Cerebellar cortex (tissue), 1 donor: ENCODE data around the gene GRIN2D.

Experiments
- DNase-seq: peaks from one replicate; pipeline ENCODE4 v3.0.0-alpha.2; 2015; ENCODE audit warnings: low spot score

GRIN2D gene

DNA sequence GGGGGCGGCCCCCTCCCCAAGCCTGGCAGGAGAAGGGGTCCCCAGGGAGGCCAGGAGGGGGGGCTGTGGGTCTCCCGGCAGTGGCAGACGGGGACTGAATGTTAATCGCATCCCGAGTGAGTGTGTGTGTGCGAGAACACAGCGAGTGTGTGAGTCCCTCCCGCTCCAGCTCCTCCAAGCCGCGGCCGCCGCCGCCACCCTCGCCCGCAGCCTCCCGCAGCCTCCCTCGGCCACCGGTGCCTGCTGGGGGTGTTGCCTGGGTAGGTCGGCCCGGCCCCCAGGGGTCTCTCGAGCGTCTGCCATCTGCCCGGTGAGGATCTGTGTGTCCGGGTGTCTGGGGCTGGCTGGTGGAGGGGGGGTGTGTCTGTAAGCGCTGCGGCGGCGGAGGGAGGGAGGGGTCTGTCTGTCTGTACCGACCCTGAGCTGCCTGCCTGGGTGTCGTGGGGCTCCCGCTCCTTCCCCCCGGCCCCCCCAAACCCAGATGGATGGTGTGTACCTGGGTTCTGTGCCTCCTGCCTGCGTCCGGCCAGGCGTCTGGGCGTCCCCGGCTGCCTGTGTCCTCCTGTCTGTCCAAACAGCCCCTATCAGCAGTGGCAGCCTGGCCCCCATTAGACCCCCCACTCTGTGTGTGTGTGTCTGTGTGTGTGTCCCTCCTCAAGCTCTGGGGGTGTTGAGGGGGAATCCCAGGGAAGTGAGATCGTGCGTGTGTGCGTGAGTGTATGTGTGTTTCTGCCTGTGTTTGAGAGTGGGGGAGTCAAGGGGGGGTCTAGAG lies at the start of gene GRIN2D:
Gene GRIN2D, plus strand, starts transcription at position 110 of the 772 bp plus-strand sequence. CDS start 4,725 bp downstream, outside the sequence.
- DNase-seq, result peak; percentile 61

GRCh38 chr19:48344892-48345291 lies 48.6 kb upstream of the GRIN2D start:
- no peak for DNase-seq

DNA sequence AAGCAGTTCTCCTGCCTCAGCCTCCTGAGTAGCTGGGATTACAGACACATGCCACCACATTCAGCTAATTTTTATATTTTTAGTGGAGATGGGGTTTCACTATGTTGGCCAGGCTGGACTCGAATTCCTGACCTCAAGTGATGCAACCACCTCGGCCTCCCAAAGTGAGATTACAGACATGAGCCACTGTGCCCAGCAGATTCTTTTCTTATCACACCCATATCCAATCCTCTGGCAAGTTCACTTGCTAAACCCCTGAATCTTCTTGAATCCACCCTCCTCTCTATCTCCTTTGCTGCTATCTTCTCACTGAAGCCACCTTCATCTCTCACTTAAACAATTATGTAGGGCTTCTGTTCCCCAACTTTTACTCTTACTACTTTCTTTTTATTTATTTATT lies 47.3 kb upstream of the GRIN2D start:
- DNase-seq, result no peak

- no peak for DNase-seq
Observed at GRCh38 chr19:48348045-48348444, 45.4 kb upstream of the GRIN2D start.

GRCh38 chr19:48348737-48349136 lies 44.7 kb upstream of the GRIN2D start:
- DNase-seq, result no peak

DNA sequence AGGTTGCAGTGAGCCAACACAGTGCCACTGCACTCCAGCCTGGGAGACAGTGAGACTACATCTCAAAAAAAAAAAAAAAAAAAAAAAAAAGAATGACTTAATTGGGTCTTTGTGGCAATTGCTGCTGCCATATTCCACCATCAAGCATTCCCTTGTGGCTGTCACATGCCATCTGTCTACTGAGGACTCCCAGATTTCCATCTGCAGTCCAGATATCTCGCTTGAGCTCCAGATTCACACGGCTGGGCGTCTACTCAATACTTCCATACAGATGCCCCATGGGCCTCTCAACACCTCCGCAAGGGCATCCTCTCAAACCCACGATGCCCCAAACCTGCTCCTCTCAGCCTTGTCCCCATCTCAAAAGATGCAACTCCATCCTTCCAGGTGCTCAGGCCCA lies 42.6 kb upstream of the GRIN2D start:
- DNase-seq, result no peak

DNA sequence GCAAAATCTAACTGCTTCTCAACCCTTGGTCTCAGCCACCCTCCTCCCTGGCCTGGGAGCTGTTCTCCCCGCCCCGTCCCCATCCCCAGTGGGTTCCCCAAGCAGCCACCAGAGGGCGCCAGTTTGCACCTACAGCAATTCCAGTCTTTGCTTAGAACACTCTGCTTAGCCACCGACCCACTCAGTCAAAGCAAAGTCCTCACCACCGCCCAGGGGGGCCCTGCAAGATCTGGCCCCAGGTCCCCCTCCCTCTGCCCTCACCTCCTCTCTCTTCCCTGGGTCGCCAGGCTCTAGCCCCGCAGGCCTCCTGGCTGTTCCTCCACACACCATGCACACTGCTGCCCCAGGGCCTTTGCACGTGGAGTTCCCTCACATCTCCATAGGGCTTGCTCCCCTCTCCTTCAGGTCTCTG lies 42.1 kb upstream of the GRIN2D start:
- DNase-seq, result peak; percentile 55

- DNase-seq, result no peak
Observed at GRCh38 chr19:48353677-48354076, 39.8 kb upstream of the GRIN2D start.

- DNase-seq, result no peak
Observed at GRCh38 chr19:48354332-48354992, 39.0 kb upstream of the GRIN2D start.

DNA sequence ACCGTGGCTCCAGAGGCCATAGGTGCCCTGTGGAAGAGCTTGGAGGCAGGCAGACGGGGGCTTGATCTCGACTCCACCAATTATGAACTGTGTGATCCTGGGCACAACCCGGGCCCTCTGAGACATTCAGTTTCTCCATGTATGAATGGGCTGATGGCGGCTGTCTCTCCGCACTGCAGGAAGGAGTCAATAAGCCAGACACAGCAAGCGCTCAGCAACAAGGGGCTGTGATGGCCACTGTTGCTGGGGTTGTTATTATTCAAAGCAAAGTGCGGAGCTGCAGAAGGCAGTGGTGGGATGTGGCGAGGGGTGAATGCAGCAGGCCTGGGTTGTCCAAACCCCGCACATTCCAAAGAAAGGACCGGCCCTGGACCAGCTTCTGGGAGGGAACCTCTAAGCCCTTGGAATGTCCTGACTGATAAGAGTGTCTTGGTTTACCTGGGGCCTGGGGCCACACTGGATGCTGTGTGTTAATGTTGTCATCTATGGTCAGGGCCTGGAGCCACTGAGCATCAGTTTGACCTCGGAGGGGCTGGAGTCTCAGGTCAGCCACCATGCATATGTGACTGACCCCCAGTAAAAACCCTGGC lies 38.0 kb upstream of the GRIN2D start:
- no peak for DNase-seq

DNA sequence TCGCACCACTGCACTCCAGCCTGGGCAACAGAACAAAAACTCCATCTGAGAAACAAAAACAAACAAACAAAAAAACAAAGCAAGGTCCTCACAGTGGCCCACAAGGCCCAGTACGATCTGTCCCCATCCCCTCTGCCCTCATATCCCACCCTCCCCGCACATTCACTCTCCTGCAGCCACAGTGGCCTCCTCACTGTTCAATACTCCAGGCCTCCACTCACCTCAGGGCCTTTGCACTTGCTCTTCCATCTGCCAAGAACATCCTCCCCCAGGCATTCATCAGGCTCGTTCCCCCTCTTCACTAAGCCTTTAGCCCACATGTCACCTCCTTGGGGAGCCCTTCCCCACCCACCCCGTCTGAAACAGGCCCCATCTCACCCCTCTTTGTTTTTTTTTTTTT lies 34.3 kb upstream of the GRIN2D start:
- no peak for DNase-seq

- no peak for DNase-seq
Observed at GRCh38 chr19:48361912-48362311, 31.6 kb upstream of the GRIN2D start.

DNA sequence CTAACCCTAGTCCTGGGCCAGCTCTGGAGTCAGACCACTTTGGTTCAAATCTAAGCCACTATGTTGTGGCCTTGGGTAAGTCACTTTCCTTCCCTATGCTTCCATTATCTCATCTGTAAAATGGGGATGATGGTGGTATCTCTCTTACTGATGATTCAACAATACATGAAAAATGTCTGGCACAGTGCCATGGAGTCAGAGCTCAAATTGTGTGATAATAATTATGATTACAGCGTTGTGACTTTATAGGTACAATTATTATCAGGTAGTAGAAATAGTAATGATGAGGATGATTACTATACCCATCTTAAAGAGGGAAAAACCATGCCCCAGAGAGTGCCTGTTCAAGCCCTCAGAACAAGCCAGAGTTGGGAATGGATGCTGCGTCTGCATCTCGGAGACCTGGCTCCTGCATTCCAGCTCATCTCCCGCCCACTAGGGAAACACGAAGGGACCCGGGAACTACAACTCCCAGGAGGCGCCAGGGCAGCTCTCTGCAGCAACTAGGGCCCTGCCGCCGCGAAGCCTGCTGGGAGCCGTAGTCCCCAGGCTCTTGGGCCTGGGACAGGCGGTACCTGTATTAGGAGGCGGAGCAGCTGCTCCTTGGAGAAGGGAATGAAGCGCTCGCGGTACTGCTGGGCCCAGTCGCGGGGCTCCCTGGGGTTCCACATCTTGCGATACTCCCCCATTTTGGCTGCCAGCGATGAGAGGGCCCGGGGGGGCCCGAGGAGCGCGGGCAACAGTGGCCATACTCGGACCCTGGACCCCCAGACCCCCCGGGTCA lies 30.6 kb upstream of the GRIN2D start:
- DNase-seq, result peak; percentile 99

GRCh38 chr19:48363500-48363809 lies 30.0 kb upstream of the GRIN2D start:
- no peak for DNase-seq

DNA sequence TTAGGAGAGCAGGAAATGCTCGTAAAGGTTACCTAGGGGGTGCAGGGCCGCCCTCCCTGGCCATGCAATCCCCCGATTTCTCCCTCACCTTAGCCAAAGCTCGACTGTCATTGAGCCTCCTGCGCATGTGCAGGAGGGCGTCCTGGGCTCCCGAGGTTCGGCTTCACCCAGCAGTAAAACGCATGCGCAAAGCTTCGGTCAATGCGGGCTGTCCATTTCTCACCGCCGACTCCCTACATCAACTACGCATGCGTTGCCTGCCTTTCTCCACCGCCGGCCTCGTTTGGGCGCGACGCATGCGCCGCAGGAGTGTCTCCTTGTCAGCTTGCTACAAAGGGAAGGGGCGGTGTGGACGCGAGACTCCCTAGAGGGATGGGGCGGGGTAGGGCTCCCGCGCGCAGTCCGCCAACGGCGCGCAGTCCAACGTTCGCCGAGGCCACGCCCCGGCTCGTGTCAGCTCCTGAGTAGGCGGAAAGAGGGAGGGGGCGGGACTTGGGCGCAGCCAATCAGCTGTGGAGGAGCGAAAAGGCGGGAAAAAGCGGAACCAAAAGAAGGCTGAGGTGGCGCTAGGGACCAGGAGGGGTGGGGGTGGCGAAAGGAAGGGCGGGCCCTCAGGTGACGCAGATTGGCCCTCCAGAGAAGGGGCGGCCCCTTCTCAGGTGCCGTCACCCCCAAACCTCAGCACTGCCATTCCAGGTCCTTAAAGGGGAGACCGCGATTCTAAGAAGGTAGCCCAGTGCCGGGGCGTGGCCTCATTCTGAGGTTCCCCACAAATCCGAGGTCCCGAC lies 29.5 kb upstream of the GRIN2D start, which contains the start of the genes SYNGR4 and TMEM143:
Gene SYNGR4, plus strand, starts transcription at position 558 of the 788 bp plus-strand sequence. CDS start 1,476 bp downstream, outside the sequence.
Gene TMEM143, minus strand, starts transcription at position 131 of the 788 bp plus-strand sequence. Its CDS starts 20 bp downstream, at position 111.
- DNase-seq, result peak; percentile 100

DNA sequence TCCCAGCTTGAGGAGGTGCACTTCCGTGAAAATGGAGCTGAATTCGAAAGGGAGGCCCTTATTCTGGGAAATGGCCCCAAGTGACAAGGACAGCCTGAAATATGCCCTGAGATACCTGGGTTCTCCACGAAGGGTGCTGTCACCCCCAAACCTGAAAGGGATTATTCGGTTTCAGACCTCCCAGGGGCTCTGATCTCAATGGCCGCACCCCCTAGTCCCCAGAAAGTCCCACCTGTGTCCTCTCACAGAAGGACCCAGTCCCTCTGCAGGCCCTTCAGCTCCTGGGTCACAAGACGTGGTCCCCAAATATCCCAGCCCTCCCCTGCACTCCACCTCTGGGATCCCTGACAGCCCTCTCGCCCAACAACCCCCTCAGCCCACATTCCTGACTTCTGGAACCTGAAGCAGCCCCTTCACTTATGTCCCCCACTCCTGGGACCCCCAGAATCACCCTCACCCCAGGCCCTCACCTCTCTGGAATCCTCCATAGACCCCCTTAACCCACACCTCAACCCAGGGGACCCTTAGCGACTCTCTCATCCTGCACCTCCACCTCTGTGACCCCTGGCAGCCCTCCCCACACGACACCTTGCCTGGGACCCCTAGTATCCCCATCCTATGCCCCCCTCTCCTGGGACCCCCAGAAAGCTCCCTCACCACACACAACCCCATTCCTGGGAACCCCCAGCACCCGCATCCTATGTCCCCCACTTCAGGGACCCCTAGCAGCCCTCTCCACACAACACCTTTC lies 28.7 kb upstream of the GRIN2D start:
- no peak for DNase-seq

DNA sequence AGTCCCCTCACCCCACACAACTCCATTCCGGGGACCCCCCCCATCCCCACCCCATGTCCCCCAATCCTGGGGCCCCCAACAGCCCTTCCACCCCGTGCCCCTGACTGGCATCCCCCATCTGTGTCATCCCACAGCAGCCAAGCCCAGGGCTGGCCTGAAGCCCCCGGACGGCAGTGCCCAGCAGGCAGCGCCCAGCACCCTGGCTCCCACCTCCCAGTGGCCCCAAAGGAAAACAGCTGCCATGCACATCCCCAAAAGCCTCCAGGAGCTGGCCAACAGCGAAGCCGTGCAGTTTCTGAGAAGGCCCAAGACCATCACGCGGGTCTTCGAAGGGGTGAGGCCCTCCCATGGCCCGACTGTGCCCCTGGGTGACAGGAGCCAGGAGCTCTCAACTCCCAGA lies 27.9 kb upstream of the GRIN2D start:
- no peak for DNase-seq

DNA sequence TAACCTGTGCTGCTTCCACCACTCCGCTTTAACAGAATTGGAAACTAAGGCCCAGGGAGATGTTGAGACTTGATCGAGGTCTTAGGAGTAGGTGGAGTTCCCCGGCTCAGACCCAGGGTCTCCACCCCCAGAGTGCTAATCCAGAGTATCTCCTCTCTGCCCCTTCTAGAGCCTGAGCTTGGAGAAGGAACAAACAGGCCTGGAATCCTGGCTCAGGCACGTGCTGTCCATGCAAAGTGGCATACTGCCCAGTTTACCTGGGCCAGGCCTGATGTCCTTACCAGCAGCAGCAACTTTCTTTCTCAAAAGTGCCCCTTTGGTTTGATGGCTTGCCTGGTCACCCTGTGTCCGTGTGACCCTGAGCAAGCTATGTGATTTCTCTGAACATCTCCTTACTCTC lies 25.6 kb upstream of the GRIN2D start:
- DNase-seq, result no peak

- no peak for DNase-seq
Observed at GRCh38 chr19:48368936-48369335, 24.5 kb upstream of the GRIN2D start.

DNA sequence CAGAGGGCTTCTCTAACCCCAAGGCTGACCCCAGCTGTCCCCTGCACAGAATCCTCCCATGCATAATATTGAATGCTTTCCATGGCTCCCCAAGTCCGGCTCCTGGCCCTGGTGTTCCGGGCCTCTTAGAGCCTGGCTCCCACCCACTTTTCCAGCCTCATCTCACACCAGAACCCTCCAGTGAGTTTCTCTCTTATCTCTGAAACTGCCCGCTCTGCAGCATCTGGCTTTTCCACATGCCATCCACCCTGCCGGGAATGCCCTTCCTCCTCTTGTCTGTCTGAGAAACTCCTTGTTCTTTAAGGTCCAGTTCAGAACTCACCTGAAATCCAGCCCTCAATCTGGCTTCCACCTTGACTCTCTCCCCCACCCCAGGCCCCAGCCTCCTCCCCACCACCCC lies 22.5 kb upstream of the GRIN2D start:
- DNase-seq, result no peak

- DNase-seq, result no peak
Observed at GRCh38 chr19:48371367-48371766, 22.1 kb upstream of the GRIN2D start.
